Esophagus squamous epithelium (tissue), 5 donors: ENCODE results near the gene TNPO1. TPM values are rescaled to one million over a fixed set of nuclear protein-coding genes. Genes with fewer than 3 reads are reported as not detected.

Experiments
- DNase-seq: peaks from one replicate; lab custom pipeline; 2025; lab: John Stamatoyannopoulos, UW
- H3K27ac ChIP-seq, 4 donors: fragments of 200-600 bp; sonication (generic); one replicate each; pipeline ENCODE4 v1.5.1; 2016 to 2019; ENCODE audit warnings: mild to moderate bottlenecking in 1 of 4
- H3K27me3 ChIP-seq, 4 donors: fragments of 200-600 bp; sonication (generic); 1 replicate in 3 of 4; 2 replicates in 1 of 4; pipeline versions ENCODE4 v1.5.1 to v1.6.0; 2017 to 2021; ENCODE audit warnings: antibody characterized with exemption in 1 of 4
- H3K36me3 ChIP-seq, 3 donors: fragments of 200-600 bp; sonication (generic); one replicate each; pipeline ENCODE4 v1.5.1; 2016 to 2019
- H3K4me1 ChIP-seq, 3 donors: fragments of 200-600 bp; sonication (generic); one replicate each; pipeline ENCODE4 v1.5.1; 2017 to 2019
- H3K4me3 ChIP-seq, 4 donors: fragments of 200-600 bp; sonication (generic); 1 replicate in 3 of 4; 2 replicates in 1 of 4; pipeline ENCODE4 v1.5.1; 2016 to 2019; ENCODE audit warnings: mild to moderate bottlenecking in 2 of 4, moderate library complexity in 1 of 4
- H3K9me3 ChIP-seq, 3 donors: fragments of 200-600 bp; sonication (generic); one replicate each; pipeline ENCODE4 v1.5.1; 2016 to 2019
- CTCF ChIP-seq, 6 experiments: fragments of 450-650 bp in 4 of 6; fragments of 200-600 bp in 2 of 6; sonication (generic) in 2 of 6; IDR thresholded peaks; one replicate each; pipeline ENCODE4 v1.5.1; 2016 to 2019; ENCODE audit warnings: antibody characterized with exemption in 6 of 6, mild to moderate bottlenecking in 4 of 6, moderate library complexity in 4 of 6
- POLR2A ChIP-seq, 4 donors: fragments of 450-650 bp; IDR thresholded peaks; one replicate each; pipeline ENCODE4 v1.6.1; 2017; ENCODE audit warnings: antibody characterized with exemption in 4 of 4, mild to moderate bottlenecking in 4 of 4, moderate library complexity in 3 of 4
- WGBS, 2 donors: methylation state at CpG; one replicate each; pipeline ENCODE4 v1.1.5; 2018; 5-methylcytosine and 5-hydroxymethylcytosine counted together
- intact Hi-C: fragments of 100-400 bp; cut with DNase I; formaldehyde crosslinking; loops from one replicate; pipeline ENCODE4 v1.15.0; 2022
- total RNA-seq, 4 donors: library from RNA; depleted of rRNA; stranded (reverse); fragments of >200 nt; gene quantifications; one replicate each; pipeline ENCODE4 v1.1.0, GENCODE V29; 2016
- donor health status: DM: yes; HTN: yes; CAD: no.

The TNPO1 gene
- total RNA-seq, 4 donors from 2014 or later: 49.1 to 90.6 (median 78.0) TPM

GRCh38 chr5:72889324-72889723, 72.9 kb downstream of the TNPO1 start:
- Histone ChIP-seq H3K4me1 (no peaks in the 10 kb centered on the region), H3K27ac (no peak overlapping the region), H3K36me3 (peaks cover 7 to 100% (median 25%) of the 10 kb centered on the region in 3 donors), H3K27me3 (no peaks in the 10 kb centered on the region), H3K9me3 (no peaks in the 10 kb centered on the region), H3K4me3 (no peak overlapping the region)
- intact Hi-C loops: no loop called here
- 90 to 95% methylated on average over 5 of the region's 5 CpGs for WGBS, 2 donors
- no peak for TF ChIP-seq POLR2A (IDR thresholded peaks at IDR 0.05)
- TF ChIP-seq CTCF (IDR thresholded peaks at IDR 0.05): no peak
- DNase-seq: no peak

GRCh38 chr5:72892846-72893245, 76.4 kb downstream of the TNPO1 start:
- Histone ChIP-seq H3K27ac (no peak overlapping the region), H3K36me3 (peaks cover 11 to 100% (median 31%) of the 10 kb centered on the region in 3 donors), H3K4me1 (no peaks in the 10 kb centered on the region), H3K4me3 (no peak overlapping the region), H3K27me3 (no peaks in the 10 kb centered on the region), H3K9me3 (no peaks in the 10 kb centered on the region)
- intact Hi-C loops: no loop called here
- no peak for DNase-seq
- TF ChIP-seq CTCF (IDR thresholded peaks at IDR 0.05): no peak
- TF ChIP-seq POLR2A (IDR thresholded peaks at IDR 0.05): no peak
- 81 to 91% methylated on average over 4 of the region's 4 CpGs for WGBS, 2 donors

GRCh38 chr5:72895758-72896157, 79.3 kb downstream of the TNPO1 start:
- Histone ChIP-seq H3K4me1 (no peaks in the 10 kb centered on the region), H3K27me3 (no peaks in the 10 kb centered on the region), H3K9me3 (no peaks in the 10 kb centered on the region), H3K27ac (no peak overlapping the region), H3K36me3 (peaks cover 9 to 100% (median 22%) of the 10 kb centered on the region in 3 donors), H3K4me3 (no peak overlapping the region)
- TF ChIP-seq POLR2A (IDR thresholded peaks at IDR 0.05) (no peak), CTCF (IDR thresholded peaks at IDR 0.05) (no peak)
- no peak for DNase-seq
- intact Hi-C loops: no loop called here
- WGBS, 2 donors: 56% methylated on average over 2 of the region's 2 CpGs

- H3K4me1 ChIP-seq: no peaks in the 10 kb centered on the region
- H3K27me3 ChIP-seq: no peaks in the 10 kb centered on the region
- no peak for TF ChIP-seq CTCF (IDR thresholded peaks at IDR 0.05)
- TF ChIP-seq POLR2A (IDR thresholded peaks at IDR 0.05): no peak
- intact Hi-C loops: no loop called here
- no peak overlapping the region for H3K27ac ChIP-seq
- H3K9me3 ChIP-seq: no peaks in the 10 kb centered on the region
- H3K36me3 ChIP-seq: peaks cover 5 to 93% (median 41%) of the 10 kb centered on the region in 3 donors
- no peak for DNase-seq
- no peak overlapping the region for H3K4me3 ChIP-seq
Measured at GRCh38 chr5:72906806-72907205, 90.3 kb downstream of the TNPO1 start.

GRCh38 chr5:72908664-72909063, 92.2 kb downstream of the TNPO1 start:
- H3K27me3 ChIP-seq: no peaks in the 10 kb centered on the region
- no peaks in the 10 kb centered on the region for H3K9me3 ChIP-seq
- no peak for TF ChIP-seq CTCF (IDR thresholded peaks at IDR 0.05)
- no peak for TF ChIP-seq POLR2A (IDR thresholded peaks at IDR 0.05)
- H3K4me3 ChIP-seq: no peak overlapping the region
- H3K36me3 ChIP-seq: peaks cover 5 to 78% (median 36%) of the 10 kb centered on the region in 3 donors
- H3K27ac ChIP-seq: no peak overlapping the region
- 78 to 83% methylated on average over 6 of the region's 6 CpGs for WGBS, 2 donors
- intact Hi-C loops: no loop called here
- DNase-seq: no peak
- H3K4me1 ChIP-seq: no peaks in the 10 kb centered on the region
